Measurements from ENCODE around the gene TKFC. TPM values are rescaled to one million over a fixed set of nuclear protein-coding genes. Genes with fewer than 3 reads are reported as not detected.
A peak's percentile ranks its signal among the peaks of the same experiment; 100 is the strongest.

Gene TKFC
- total RNA-seq, 1 donor: 30.0 TPM

GRCh38 chr11:61343792-61344745 lies 11.0 kb downstream of the TKFC start:
- Histone ChIP-seq H3K4me2 (ENCODE audit: insufficient read depth, low read length) (no peak overlapping the region), H3K36me3 (ENCODE audit: insufficient read depth, low read length) (peaks cover 18% of the 10 kb centered on the region), H3K9me3 (ENCODE audit: low read depth, low read length) (no peaks in the 10 kb centered on the region), H3K27ac (ENCODE audit: low read depth, low read length) (no peak overlapping the region), H3K79me2 (ENCODE audit: insufficient read depth, low read length) (no peaks in the 10 kb centered on the region), H3K4me1 (ENCODE audit: insufficient read depth, low read length) (no peaks in the 10 kb centered on the region), H3K27me3 (ENCODE audit: insufficient read depth, low read length) (no peaks in the 10 kb centered on the region), H3K4me3 (ENCODE audit: insufficient read depth, low read length) (no peak overlapping the region), H4K20me1 (ENCODE audit: insufficient read depth, low read length) (no peaks in the 10 kb centered on the region), H2AFZ (ENCODE audit: low read length) (no peak overlapping the region)
- TF ChIP-seq CTCF (IDR thresholded peaks at IDR 0.05; ENCODE audit: extremely low read depth, low read depth, low read length): no peak
- DNase-seq (ENCODE audit: insufficient read length, low spot score, missing footprints): peak; percentile 34

GRCh38 chr11:61345170-61345610 lies 12.2 kb downstream of the TKFC start:
- DNase-seq (ENCODE audit: insufficient read length, low spot score, missing footprints): peak; percentile 47
- no peak for TF ChIP-seq CTCF (IDR thresholded peaks at IDR 0.05; ENCODE audit: extremely low read depth, low read depth, low read length)
- H3K27ac ChIP-seq (ENCODE audit: low read depth, low read length): no peak overlapping the region
- H3K4me3 ChIP-seq (ENCODE audit: insufficient read depth, low read length): no peak overlapping the region
- H4K20me1 ChIP-seq (ENCODE audit: insufficient read depth, low read length): no peaks in the 10 kb centered on the region
- peaks cover 27% of the 10 kb centered on the region for H3K36me3 ChIP-seq (ENCODE audit: insufficient read depth, low read length)
- H3K4me2 ChIP-seq (ENCODE audit: insufficient read depth, low read length): no peak overlapping the region
- H3K27me3 ChIP-seq (ENCODE audit: insufficient read depth, low read length): no peaks in the 10 kb centered on the region
- no peak overlapping the region for H2AFZ ChIP-seq (ENCODE audit: low read length)
- H3K9me3 ChIP-seq (ENCODE audit: low read depth, low read length): no peaks in the 10 kb centered on the region
- no peaks in the 10 kb centered on the region for H3K79me2 ChIP-seq (ENCODE audit: insufficient read depth, low read length)
- H3K4me1 ChIP-seq (ENCODE audit: insufficient read depth, low read length): no peaks in the 10 kb centered on the region

- Histone ChIP-seq H3K4me3 (ENCODE audit: insufficient read depth, low read length) (no peak overlapping the region), H3K27ac (ENCODE audit: low read depth, low read length) (no peak overlapping the region), H3K79me2 (ENCODE audit: insufficient read depth, low read length) (no peaks in the 10 kb centered on the region), H3K27me3 (ENCODE audit: insufficient read depth, low read length) (no peaks in the 10 kb centered on the region), H2AFZ (ENCODE audit: low read length) (no peak overlapping the region), H3K4me1 (ENCODE audit: insufficient read depth, low read length) (no peaks in the 10 kb centered on the region), H3K36me3 (ENCODE audit: insufficient read depth, low read length) (peaks cover 34% of the 10 kb centered on the region), H3K4me2 (ENCODE audit: insufficient read depth, low read length) (no peak overlapping the region), H3K9me3 (ENCODE audit: low read depth, low read length) (no peaks in the 10 kb centered on the region), H4K20me1 (ENCODE audit: insufficient read depth, low read length) (no peaks in the 10 kb centered on the region)
- peak; percentile 51 for DNase-seq (ENCODE audit: insufficient read length, low spot score, missing footprints)
- TF ChIP-seq CTCF (IDR thresholded peaks at IDR 0.05; ENCODE audit: extremely low read depth, low read depth, low read length): no peak
Measured at GRCh38 chr11:61345954-61346843, 13.2 kb downstream of the TKFC start.
